GM10248 (cell line): ENCODE measurements around the gene ANKRD17.

ENCODE experiments used
- CTCF ChIA-PET: fragments of 300-600 bp; sonication (Branson Sonifier 250); formaldehyde crosslinking; extraction: SDS; loops from one replicate; lab custom pipeline; 2021; ENCODE audit warnings: antibody characterized with exemption; lab: Yijun Ruan, JAX
- POLR2A ChIA-PET: fragments of 350-650 bp; sonication (Branson Sonifier 250); formaldehyde crosslinking; extraction: SDS; loops from one replicate; lab custom pipeline; 2020; ENCODE audit warnings: antibody characterized with exemption; lab: Yijun Ruan, JAX
- DNase-seq: peaks from one replicate; pipeline ENCODE4 v3.0.0; 2012; ENCODE audit errors: extremely low spot score
- CTCF ChIP-seq: IDR thresholded peaks from 2 replicates; pipeline ENCODE4 v1.5.1; 2012; ENCODE audit warnings: mild to moderate bottlenecking, low read depth; ENCODE audit errors: extremely low read depth, missing control alignments, control extremely low read depth

ANKRD17 gene

GRCh38 chr4:73034896-73035295, 223.7 kb downstream of the ANKRD17 start:
- no peak for DNase-seq
- no peak for TF ChIP-seq CTCF
- ChIA-PET CTCF (no interaction called here), POLR2A (no interaction called here)

GRCh38 chr4:73028621-73029020, 230.0 kb downstream of the ANKRD17 start:
- no peak for TF ChIP-seq CTCF
- ChIA-PET POLR2A (no interaction called here), CTCF (no interaction called here)
- no peak for DNase-seq
